Measurements from ENCODE around the gene PNKD.
A peak's percentile ranks its signal among the peaks of the same experiment; 100 is the strongest.

DNA sequence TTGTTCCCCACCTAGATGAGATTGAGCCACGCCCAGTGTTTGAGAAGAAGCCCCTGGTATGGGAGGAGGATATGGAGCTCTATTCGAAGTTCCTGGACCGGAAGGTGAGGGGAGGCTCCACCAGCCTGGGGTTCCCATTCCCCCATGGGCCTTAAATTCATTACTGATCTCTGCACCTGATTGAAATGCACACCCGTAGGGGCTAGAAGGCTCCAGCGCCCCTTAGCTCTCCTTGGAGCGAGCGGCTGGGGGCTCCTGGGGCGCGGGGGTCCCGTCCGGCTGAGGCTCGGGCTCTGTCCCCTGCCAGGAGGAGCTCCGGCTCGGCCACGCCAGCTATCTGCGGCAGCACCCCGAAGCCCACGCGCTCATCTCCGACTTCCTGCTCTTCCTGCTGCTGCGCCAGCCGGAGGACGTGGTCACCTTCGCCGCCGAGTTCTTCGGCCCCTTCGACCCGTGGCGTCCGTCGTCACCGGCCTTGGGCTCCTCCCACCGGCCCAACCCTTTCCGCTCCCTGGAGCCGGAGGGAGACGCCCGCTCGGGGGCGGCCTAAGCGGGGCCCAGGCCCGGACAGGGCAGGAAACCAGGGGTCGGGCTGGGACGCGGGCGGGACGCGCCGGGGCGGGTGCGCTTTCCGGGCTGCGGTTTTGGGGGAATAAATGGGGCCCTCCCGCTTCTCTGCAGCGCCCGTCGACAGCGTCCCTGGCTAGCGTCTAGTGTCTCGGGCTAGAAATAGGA, 97.3 kb downstream of the PNKD start:
- peak; percentile 96 for TF ChIP-seq POLR2AphosphoS5 (IDR thresholded peaks at IDR 0.05; ENCODE audit: low read depth, low read length)
- TF ChIP-seq POLR2A (IDR thresholded peaks at IDR 0.05; ENCODE audit: borderline replicate concordance, extremely low read depth, insufficient read depth, insufficient read length) = peak; percentile 78
- no peak for TF ChIP-seq CEBPB (IDR thresholded peaks at IDR 0.05; ENCODE audit: low read depth)
- TF ChIP-seq, protein P1, sequence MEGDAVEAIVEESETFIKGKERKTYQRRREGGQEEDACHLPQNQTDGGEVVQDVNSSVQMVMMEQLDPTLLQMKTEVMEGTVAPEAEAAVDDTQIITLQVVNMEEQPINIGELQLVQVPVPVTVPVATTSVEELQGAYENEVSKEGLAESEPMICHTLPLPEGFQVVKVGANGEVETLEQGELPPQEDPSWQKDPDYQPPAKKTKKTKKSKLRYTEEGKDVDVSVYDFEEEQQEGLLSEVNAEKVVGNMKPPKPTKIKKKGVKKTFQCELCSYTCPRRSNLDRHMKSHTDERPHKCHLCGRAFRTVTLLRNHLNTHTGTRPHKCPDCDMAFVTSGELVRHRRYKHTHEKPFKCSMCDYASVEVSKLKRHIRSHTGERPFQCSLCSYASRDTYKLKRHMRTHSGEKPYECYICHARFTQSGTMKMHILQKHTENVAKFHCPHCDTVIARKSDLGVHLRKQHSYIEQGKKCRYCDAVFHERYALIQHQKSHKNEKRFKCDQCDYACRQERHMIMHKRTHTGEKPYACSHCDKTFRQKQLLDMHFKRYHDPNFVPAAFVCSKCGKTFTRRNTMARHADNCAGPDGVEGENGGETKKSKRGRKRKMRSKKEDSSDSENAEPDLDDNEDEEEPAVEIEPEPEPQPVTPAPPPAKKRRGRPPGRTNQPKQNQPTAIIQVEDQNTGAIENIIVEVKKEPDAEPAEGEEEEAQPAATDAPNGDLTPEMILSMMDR (IDR thresholded peaks at IDR 0.05 in 2 of 3, conservative IDR thresholded peaks at IDR 0.05 in 1 of 3; ENCODE audit: borderline replicate concordance in 1 of 3, insufficient read depth in 1 of 3, low read depth in 2 of 3, low read length in 2 of 3) = no peak
- TF ChIP-seq SIN3A (IDR thresholded peaks at IDR 0.05; ENCODE audit: low read depth) = peak; percentile 69
- no peak for TF ChIP-seq EZH2 (IDR thresholded peaks at IDR 0.05)
- peak; percentile 68; the same call in 1 of the 2 replicates for TF ChIP-seq MAX (IDR thresholded peaks at IDR 0.05)
- no peak for TF ChIP-seq ZNF274 (IDR thresholded peaks at IDR 0.05; ENCODE audit: low read depth, low read length)
